ENCODE data around the gene IER5L. TPM values are rescaled to one million over a fixed set of nuclear protein-coding genes. Genes with fewer than 3 reads are reported as not detected.

Gene IER5L
- total and polyA plus RNA-seq, 12 donors, result 0.46 to 168 (median 18.6) TPM

GRCh38 chr9:129141066-129142041, 36.7 kb downstream of the IER5L start:
- peak overlapping the region; percentile 98 to 100 (median 100) for H3K27ac ChIP-seq
- TF ChIP-seq POLR2A (IDR thresholded peaks at IDR 0.05) (peak in 1 of 2 donors; percentile 28), CTCF (IDR thresholded peaks at IDR 0.05) (no peak)
- no peaks in the 10 kb centered on the region for H3K9me3 ChIP-seq (replicated peaks in 1 of 3)
- peak; percentile 66 to 90 (median 74) for DNase-seq
- peaks cover 70 to 91% of the 10 kb centered on the region in 2 donors for H3K4me1 ChIP-seq (replicated peaks in 1 of 2)
- intact Hi-C loops (cut with DNase I), result loop anchor here in 1 of 2 donors (10.0 kb wide), 1 partner anchor 343 kb away; no protein-coding TSS in a partner anchor
- H3K27me3 ChIP-seq, result no peaks in the 10 kb centered on the region
- peak overlapping the region in 2 of 4 donors; percentile 26 to 50 for H3K4me3 ChIP-seq
- peaks cover 0 to 34% of the 10 kb centered on the region in 2 donors for H3K36me3 ChIP-seq (replicated peaks in 1 of 2)
- WGBS, 4 donors, result 12 to 29% (median 24%) methylated on average over 8 to 13 of the region's 13 CpGs

- Histone ChIP-seq H3K27ac (peak overlapping the region; percentile 98 to 100 (median 100)), H3K4me1 (replicated peaks in 1 of 2) (peaks cover 62 to 83% of the 10 kb centered on the region in 2 donors), H3K4me3 (peak overlapping the region in 3 of 4 donors; percentile 26 to 50 (median 45)), H3K36me3 (replicated peaks in 1 of 2) (peaks cover 0 to 42% of the 10 kb centered on the region in 2 donors), H3K27me3 (no peaks in the 10 kb centered on the region), H3K9me3 (replicated peaks in 1 of 3) (no peaks in the 10 kb centered on the region)
- DNase-seq, result peak in 6 of 7 donors; percentile 43 to 72 (median 54)
- TF ChIP-seq POLR2A (IDR thresholded peaks at IDR 0.05) (no peak), CTCF (IDR thresholded peaks at IDR 0.05) (peak in 1 of 6 experiments; percentile 5)
- WGBS, 4 donors, result 14 to 50% (median 15%) methylated on average over 1 to 8 of the region's 8 CpGs
- intact Hi-C loops (cut with DNase I), result loop anchor here in 1 of 2 donors (10.0 kb wide), 1 partner anchor 344 kb away; no protein-coding TSS in a partner anchor
These were observed 37.5 kb downstream of the IER5L start for GRCh38 chr9:129140397-129141065.

GRCh38 chr9:129139993-129140396, 38.1 kb downstream of the IER5L start:
- 0 to 1% (median 0%) methylated on average over 11 of the region's 11 CpGs for WGBS, 4 donors
- Histone ChIP-seq H3K9me3 (replicated peaks in 1 of 3) (no peaks in the 10 kb centered on the region), H3K27me3 (no peaks in the 10 kb centered on the region), H3K4me1 (replicated peaks in 1 of 2) (peaks cover 57 to 78% of the 10 kb centered on the region in 2 donors), H3K4me3 (peak overlapping the region in 3 of 4 donors; percentile 26 to 50 (median 45)), H3K36me3 (replicated peaks in 1 of 2) (peaks cover 0 to 46% of the 10 kb centered on the region in 2 donors), H3K27ac (peak overlapping the region; percentile 98 to 100 (median 100))
- peak; percentile 90 to 98 (median 97) for DNase-seq
- TF ChIP-seq POLR2A (IDR thresholded peaks at IDR 0.05) (peak; percentile 20 to 83), CTCF (IDR thresholded peaks at IDR 0.05) (no peak)
- intact Hi-C loops (cut with DNase I), result loop anchor here (5.0 to 10.0 kb wide), 4 partner anchors 32 to 595 kb away; no protein-coding TSS in a partner anchor
